Endometrial microvascular endothelial cells (primary cell): Measurements from ENCODE around the gene SLC47A2. TPM values are rescaled to one million over a fixed set of nuclear protein-coding genes. Genes with fewer than 3 reads are reported as not detected.
"Not testable (repeated sequence)": the region's sequence is repeated elsewhere in the genome, so short reads cannot be mapped to it uniquely, and the experiment has no call there.

Experiments
- in situ Hi-C: cut with HindIII; loops from 2 replicates; pipeline ENCODE4 v1.10.0; 2017; ENCODE audit warnings: low sequenced_read_pairs, low pct_unique_long_range_greater_than_20kb; ENCODE audit errors: inconsistent ontology term
- total RNA-seq: library from RNA; depleted of rRNA; stranded (reverse); fragments of >200 nt; gene quantifications from one replicate; pipeline ENCODE4 v1.2.3, GENCODE V29; 2015; ENCODE audit errors: inconsistent ontology term

Gene SLC47A2
- total RNA-seq, 1 donor from 2014 or later: not detected

GRCh38 chr17:19683117-19683516 lies 33.3 kb downstream of the SLC47A2 start:
- in situ Hi-C loops: no loop called here

GRCh38 chr17:19678581-19679453 lies 37.6 kb downstream of the SLC47A2 start:
- in situ Hi-C loops: no loop called here

- in situ Hi-C loops: no loop called here
Measured at GRCh38 chr17:19677736-19678379, 38.5 kb downstream of the SLC47A2 start.

- in situ Hi-C loops: no loop called here
Measured at GRCh38 chr17:19676896-19677295, 39.5 kb downstream of the SLC47A2 start.

GRCh38 chr17:19673623-19674022 lies 42.8 kb downstream of the SLC47A2 start:
- in situ Hi-C loops: no loop called here

- in situ Hi-C loops: no loop called here
Measured at GRCh38 chr17:19672009-19672750, 44.2 kb downstream of the SLC47A2 start.

- in situ Hi-C loops: no loop called here
Measured at GRCh38 chr17:19671433-19671832, 45.0 kb downstream of the SLC47A2 start.

GRCh38 chr17:19670908-19671307 lies 45.5 kb downstream of the SLC47A2 start:
- in situ Hi-C loops: no loop called here

- in situ Hi-C loops: not testable (repeated sequence)
Measured at GRCh38 chr17:19669680-19670079, 46.7 kb downstream of the SLC47A2 start.

- in situ Hi-C loops: no loop called here
Measured at GRCh38 chr17:19664821-19665181, 51.6 kb downstream of the SLC47A2 start.

GRCh38 chr17:19664136-19664820 lies 52.1 kb downstream of the SLC47A2 start:
- in situ Hi-C loops: no loop called here

GRCh38 chr17:19663097-19663496 lies 53.3 kb downstream of the SLC47A2 start:
- in situ Hi-C loops: no loop called here

GRCh38 chr17:19661121-19661520 lies 55.3 kb downstream of the SLC47A2 start:
- in situ Hi-C loops: no loop called here

GRCh38 chr17:19660219-19660870 lies 56.0 kb downstream of the SLC47A2 start:
- in situ Hi-C loops: no loop called here

- in situ Hi-C loops: no loop called here
Measured at GRCh38 chr17:19659366-19660177, 56.8 kb downstream of the SLC47A2 start.

GRCh38 chr17:19656851-19657581 lies 59.4 kb downstream of the SLC47A2 start:
- in situ Hi-C loops: no loop called here

- in situ Hi-C loops: no loop called here
Measured at GRCh38 chr17:19656336-19656735, 60.0 kb downstream of the SLC47A2 start.
